ENCODE results near the gene ARFGAP2. TPM values are rescaled to one million over a fixed set of nuclear protein-coding genes. Genes with fewer than 3 reads are reported as not detected.

Gene ARFGAP2
- total RNA-seq, 1 experiment from 2014 or later: 78.0 TPM

- H3K4me1 Mint-ChIP-seq (ENCODE audit: insufficient read depth, unreplicated experiment): peaks cover 2% of the 10 kb centered on the region
- POLR2A ChIA-PET: no interaction called here
- intact Hi-C loops (cut with micrococcal nuclease): no loop called here
- DNase-seq (ENCODE audit: unreplicated experiment): no peak
- no peak for TF ChIP-seq CTCF (IDR thresholded peaks at IDR 0.05; ENCODE audit: unreplicated experiment)
- CTCF ChIA-PET: interaction anchor here (0.6 to 1.0 kb wide), 3 partner anchors 239 to 693 kb away, joined by 3 to 5 read pairs (median 4); no protein-coding TSS in a partner anchor
- H3K9me3 Mint-ChIP-seq (ENCODE audit: unreplicated experiment): no peaks in the 10 kb centered on the region
- no peak overlapping the region for H3K27ac Mint-ChIP-seq (ENCODE audit: low read depth, unreplicated experiment)
- H3K27me3 Mint-ChIP-seq (ENCODE audit: insufficient read depth, unreplicated experiment): no peaks in the 10 kb centered on the region
- H3K36me3 Mint-ChIP-seq (ENCODE audit: insufficient read depth, unreplicated experiment): peaks cover 27% of the 10 kb centered on the region
- BruUV-seq (replicated peaks): no TSS peak
- H3K4me3 Mint-ChIP-seq (ENCODE audit: unreplicated experiment): no peak overlapping the region
Observed at GRCh38 chr11:47158242-47158641, 18.4 kb downstream of the ARFGAP2 start.

- no peak for DNase-seq (ENCODE audit: unreplicated experiment)
- Mint-ChIP-seq H3K4me3 (ENCODE audit: unreplicated experiment) (no peak overlapping the region), H3K27me3 (ENCODE audit: insufficient read depth, unreplicated experiment) (no peaks in the 10 kb centered on the region), H3K4me1 (ENCODE audit: insufficient read depth, unreplicated experiment) (peaks cover 6% of the 10 kb centered on the region), H3K36me3 (ENCODE audit: insufficient read depth, unreplicated experiment) (peaks cover 31% of the 10 kb centered on the region), H3K27ac (ENCODE audit: low read depth, unreplicated experiment) (no peak overlapping the region), H3K9me3 (ENCODE audit: unreplicated experiment) (no peaks in the 10 kb centered on the region)
- TF ChIP-seq CTCF (IDR thresholded peaks at IDR 0.05; ENCODE audit: unreplicated experiment): no peak
- ChIA-PET CTCF (interaction anchor here (0.6 to 1.0 kb wide), 3 partner anchors 239 to 694 kb away, joined by 3 to 5 read pairs (median 4); no protein-coding TSS in a partner anchor), POLR2A (interaction anchor here (0.6 kb wide), 1 partner anchor 273 kb away, joined by 3 read pairs; no protein-coding TSS in a partner anchor)
- intact Hi-C loops (cut with micrococcal nuclease): no loop called here
- no TSS peak for BruUV-seq (replicated peaks)
Observed at GRCh38 chr11:47157805-47158204, 18.9 kb downstream of the ARFGAP2 start.

- H3K9me3 Mint-ChIP-seq (ENCODE audit: unreplicated experiment): no peaks in the 10 kb centered on the region
- intact Hi-C loops (cut with micrococcal nuclease): no loop called here
- no peak overlapping the region for H3K4me3 Mint-ChIP-seq (ENCODE audit: unreplicated experiment)
- no peak overlapping the region for H3K27ac Mint-ChIP-seq (ENCODE audit: low read depth, unreplicated experiment)
- H3K4me1 Mint-ChIP-seq (ENCODE audit: insufficient read depth, unreplicated experiment): peaks cover 6% of the 10 kb centered on the region
- BruUV-seq (replicated peaks): no TSS peak
- H3K27me3 Mint-ChIP-seq (ENCODE audit: insufficient read depth, unreplicated experiment): no peaks in the 10 kb centered on the region
- CTCF ChIA-PET: interaction anchor here (0.7 kb wide), 1 partner anchor 51 kb away, joined by 3 read pairs; no protein-coding TSS in a partner anchor
- POLR2A ChIA-PET: no interaction called here
- DNase-seq (ENCODE audit: unreplicated experiment): no peak
- peaks cover 31% of the 10 kb centered on the region for H3K36me3 Mint-ChIP-seq (ENCODE audit: insufficient read depth, unreplicated experiment)
- TF ChIP-seq CTCF (IDR thresholded peaks at IDR 0.05; ENCODE audit: unreplicated experiment): no peak
Observed at GRCh38 chr11:47156951-47157350, 19.7 kb downstream of the ARFGAP2 start.

- no peak for TF ChIP-seq CTCF (IDR thresholded peaks at IDR 0.05; ENCODE audit: unreplicated experiment)
- intact Hi-C loops (cut with micrococcal nuclease): no loop called here
- Mint-ChIP-seq H3K27me3 (ENCODE audit: insufficient read depth, unreplicated experiment) (no peaks in the 10 kb centered on the region), H3K36me3 (ENCODE audit: insufficient read depth, unreplicated experiment) (peaks cover 31% of the 10 kb centered on the region), H3K27ac (ENCODE audit: low read depth, unreplicated experiment) (no peak overlapping the region), H3K4me1 (ENCODE audit: insufficient read depth, unreplicated experiment) (peaks cover 6% of the 10 kb centered on the region), H3K9me3 (ENCODE audit: unreplicated experiment) (no peaks in the 10 kb centered on the region), H3K4me3 (ENCODE audit: unreplicated experiment) (no peak overlapping the region)
- BruUV-seq (replicated peaks): no TSS peak
- POLR2A ChIA-PET: no interaction called here
- CTCF ChIA-PET: interaction anchor here (5.7 kb wide), 1 partner anchor 263 kb away, joined by 99 read pairs; no protein-coding TSS in a partner anchor
- no peak for DNase-seq (ENCODE audit: unreplicated experiment)
Observed at GRCh38 chr11:47156333-47156732, 20.3 kb downstream of the ARFGAP2 start.

Data from MCF 10A (cell line).